ENCODE measurements around the gene MYH7.

The MYH7 gene

DNA sequence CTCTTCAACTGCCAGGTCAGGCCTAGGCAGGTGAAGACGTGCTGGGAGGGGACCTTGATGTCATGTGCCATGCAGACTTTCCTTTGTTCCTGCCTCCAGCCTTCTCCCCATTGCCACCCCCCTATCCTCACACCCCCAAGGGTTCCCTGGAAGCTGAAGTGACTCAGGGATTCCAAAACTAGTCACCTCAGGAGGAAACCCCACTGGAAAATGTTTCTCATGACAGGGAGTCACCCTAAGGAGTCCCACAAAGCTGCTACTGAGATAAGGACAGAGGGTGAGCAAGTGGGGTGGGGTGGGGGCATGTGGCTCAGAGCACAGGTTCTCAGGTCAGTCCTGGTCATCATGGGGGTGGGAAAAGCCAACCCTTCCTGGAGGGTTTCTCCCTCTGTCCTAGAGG, 65.2 kb downstream of the MYH7 start:
- DNase-seq (ENCODE audit: low spot score), result no peak

DNA sequence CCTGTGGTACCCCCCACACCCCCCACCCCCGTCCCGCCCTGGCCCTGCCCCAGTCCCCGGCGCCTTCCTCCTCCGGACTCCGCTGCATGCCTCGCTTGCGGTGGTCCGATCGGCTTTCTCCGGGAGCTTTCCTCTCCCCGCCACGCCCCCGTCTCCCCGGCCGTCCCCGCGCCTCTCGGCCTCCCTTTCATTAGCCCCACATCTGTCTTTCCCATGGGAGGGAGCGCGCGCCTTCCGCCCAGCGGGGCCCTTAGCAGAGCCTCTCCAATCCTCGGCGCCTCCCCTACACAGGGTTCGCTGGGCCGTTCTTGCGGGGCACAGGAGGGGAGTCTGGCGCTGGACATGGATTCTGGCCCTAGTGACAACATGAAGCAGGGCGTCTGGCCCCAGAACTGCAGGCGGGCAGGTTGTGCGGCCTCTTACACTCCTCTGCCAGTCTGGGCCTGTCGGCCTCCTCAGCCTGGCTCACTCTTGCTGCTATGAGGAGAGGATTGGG, 69.0 kb downstream of the MYH7 start:
- peak; percentile 72 for DNase-seq (ENCODE audit: low spot score)

DNA sequence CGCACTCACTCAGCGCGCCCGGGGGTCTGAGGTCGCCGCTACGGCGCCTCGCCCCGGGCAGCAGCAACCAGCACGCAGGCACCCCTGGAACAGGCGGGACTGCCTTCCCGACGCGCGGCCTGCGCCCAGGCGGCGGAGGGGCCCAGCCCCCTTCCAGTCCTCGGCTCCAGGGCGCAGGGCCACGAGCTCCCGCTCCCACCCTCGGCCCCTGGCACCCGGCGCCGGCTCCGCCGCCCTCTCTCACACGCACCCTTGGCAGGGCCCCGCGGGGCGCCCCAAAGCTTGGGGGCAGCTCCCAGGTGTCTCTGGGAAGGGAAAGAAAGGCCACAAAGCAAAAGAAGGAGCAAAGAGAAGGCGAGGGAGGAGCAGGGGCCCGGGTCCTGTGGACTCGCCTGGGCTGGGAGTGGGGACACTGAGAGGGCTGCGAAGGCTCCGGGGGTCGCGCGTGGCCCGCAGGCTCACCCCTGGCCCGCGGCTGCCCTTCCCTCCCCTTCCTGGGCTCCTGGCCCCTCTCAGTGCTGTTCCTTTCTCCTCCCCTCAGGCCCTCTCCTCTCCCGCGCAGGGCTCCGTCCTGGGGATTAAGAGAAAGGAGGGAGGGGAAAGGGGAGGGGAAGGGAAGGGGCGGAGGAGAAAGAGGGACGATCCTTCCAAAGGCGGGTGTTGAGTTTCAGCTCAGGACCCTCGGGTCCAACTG, 69.6 kb downstream of the MYH7 start:
- DNase-seq (ENCODE audit: low spot score), result peak; percentile 83

DNA sequence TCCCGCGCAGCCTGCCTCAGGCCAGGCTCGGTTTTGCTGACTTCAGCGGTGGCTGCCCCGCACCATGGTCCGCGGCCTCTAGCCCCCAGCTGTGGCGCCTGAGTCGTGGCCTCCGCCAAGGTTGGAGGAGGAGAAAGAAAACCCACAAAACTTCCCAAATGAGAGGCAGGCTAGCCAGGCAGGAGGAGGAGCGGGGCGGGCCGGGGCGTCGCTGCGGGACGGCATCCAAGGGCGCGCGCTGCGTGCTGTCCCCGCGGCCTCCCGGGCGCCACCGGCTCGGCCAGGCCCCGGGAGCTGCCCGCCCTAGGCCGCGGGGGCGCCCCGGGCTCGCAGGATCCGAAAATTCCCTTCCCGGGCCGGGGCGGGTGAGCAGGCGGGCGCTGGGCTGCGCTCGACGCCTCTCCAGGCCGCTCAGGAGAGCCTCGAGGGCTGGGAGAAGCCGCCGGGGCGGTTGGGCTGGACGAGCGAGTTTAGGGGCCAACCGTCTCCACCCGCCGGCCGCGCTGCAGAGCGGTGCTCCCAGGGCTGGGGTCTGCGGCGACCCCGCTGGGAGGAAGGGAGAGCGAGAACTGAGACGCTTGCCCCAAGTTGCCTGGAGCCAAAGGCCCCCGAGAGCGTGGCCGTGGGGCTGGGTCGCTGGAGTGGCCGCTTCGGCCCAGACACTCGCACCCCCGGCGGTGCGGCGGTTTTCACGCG, 70.3 kb downstream of the MYH7 start, which contains the start of gene EFS:
Gene EFS (minus strand): TSS at position 137 of the 696 bp plus-strand sequence. CDS start 147 bp downstream, outside the sequence.
- peak; percentile 60 for DNase-seq (ENCODE audit: low spot score)

DNA sequence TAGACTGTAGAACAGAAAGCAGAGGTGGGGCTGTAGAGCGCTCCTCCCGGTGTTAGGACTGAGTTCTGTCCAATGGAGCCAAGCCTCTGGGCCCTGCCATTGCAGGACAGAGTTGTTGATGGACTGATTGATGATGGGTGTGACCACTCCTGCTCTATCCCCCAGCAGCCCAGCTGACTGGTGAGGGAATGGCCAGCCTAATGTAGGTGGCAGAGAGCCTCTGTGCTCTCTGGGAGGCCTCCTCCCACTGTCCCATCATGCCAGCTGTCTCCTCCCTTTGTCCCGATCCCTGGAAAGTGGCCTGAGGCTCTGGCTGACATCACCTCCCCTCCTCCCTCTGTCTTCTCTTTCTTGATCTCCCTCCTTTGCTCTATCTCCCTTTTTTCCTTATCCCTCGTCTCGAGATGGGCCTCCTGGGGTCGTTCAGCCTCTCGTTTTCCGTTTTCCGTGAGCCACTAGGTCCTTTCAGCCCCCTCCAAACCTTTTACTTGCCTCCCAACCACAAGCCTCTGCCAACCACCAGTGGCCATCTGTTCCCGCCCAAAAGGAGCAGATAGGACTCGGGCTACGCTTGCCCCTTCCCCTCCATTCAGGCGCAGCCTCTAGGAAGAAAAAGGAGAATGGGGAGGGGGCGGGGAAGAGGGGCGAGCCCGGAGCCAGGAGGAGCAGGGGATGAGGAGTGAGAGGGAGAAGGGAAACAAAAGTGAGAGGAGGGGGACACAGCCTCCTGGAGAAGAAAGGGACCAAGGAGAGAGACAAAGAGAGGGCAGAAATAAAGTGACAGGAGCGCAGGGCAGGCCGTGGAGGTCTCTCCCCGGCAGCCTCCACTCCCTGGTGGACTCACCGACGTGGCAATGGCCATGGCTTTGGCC, 71.1 kb downstream of the MYH7 start:
- peak; percentile 88 for DNase-seq (ENCODE audit: low spot score)
